Smooth muscle cell of the brain vasculature (primary cell): ENCODE results near the gene PHF19.

Source experiments
- DNase-seq: peaks from one replicate; pipeline ENCODE4 v3.0.0-alpha.2; 2012; ENCODE audit warnings: low read depth, low spot score

PHF19 gene

DNA sequence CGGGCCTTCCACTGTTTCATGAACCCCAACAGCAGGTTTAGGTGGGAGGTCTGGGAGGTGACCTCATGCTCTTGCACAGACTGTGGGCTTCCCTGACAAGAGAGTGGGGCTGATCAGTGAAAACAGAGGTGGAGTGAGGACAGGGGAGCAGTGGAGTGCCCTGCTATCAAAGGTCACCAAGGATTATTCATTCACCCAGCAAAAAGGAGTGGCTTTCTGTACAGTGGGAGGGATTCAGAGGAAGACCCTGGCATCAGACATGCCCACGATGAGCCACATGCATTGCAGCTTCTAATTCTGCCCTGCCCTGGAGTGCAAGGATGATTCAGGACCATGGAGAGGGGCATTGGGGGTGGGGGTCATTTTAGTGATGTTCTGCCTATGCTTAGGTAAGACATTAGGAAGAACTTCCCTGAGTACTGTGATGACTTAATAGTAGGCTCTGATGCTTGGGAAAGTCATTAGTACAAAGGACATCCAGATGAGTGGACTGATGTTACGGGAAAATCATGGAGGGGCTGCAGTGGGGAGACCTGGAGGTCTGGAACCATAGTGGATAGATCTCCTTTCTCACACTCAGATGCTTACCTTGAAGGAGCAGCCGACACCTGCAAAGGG is 36.8 kb upstream of the PHF19 start:
- no peak for DNase-seq

GRCh38 chr9:120912958-120913646 is 36.1 kb upstream of the PHF19 start:
- DNase-seq = no peak

DNA sequence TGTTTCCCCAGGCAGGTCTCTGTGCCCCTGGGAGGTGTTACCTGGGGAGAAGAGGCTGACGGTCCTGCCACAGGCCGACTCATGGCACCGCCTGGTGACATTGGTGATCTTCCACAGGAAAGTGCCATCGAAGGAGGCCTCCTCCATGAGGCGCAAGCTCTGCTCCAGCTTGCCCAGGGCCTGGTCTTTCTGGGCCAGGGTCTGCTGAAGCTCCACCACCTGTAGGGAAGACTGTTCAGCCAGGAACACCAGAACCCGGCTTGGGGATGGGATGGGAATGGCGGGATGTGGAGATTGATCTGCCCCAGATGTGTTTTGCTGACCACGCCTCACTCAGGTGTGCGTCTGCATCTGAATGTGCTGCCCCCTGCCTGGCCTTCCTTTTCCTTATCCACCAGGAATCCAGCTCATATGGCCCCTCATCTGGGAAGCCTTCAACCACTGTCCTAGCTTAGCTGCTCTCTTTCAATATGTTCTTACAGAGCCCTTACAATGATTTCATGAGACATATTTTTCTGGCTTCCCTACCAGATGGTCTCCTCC is 34.4 kb upstream of the PHF19 start:
- DNase-seq = no peak

DNA sequence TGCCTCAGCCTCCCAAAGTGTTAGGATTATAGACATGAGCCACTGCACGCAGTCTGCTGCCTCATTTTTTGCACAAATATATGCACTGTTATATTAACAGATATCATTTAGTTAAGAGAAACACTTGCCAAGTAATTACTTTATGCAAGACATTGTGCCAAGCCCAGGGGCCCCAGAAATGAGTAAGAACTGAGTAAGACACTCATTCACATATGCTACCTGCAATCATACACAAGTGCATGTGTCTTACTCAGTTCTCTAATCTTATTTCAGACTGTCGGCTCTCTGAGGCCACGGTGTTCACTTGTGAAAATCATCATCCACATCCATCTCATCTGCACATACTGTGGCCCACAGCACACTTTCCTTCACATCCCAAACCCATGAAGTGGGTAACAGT is 33.7 kb upstream of the PHF19 start:
- DNase-seq = no peak

GRCh38 chr9:120909904-120910303 is 32.9 kb upstream of the PHF19 start:
- no peak for DNase-seq

DNA sequence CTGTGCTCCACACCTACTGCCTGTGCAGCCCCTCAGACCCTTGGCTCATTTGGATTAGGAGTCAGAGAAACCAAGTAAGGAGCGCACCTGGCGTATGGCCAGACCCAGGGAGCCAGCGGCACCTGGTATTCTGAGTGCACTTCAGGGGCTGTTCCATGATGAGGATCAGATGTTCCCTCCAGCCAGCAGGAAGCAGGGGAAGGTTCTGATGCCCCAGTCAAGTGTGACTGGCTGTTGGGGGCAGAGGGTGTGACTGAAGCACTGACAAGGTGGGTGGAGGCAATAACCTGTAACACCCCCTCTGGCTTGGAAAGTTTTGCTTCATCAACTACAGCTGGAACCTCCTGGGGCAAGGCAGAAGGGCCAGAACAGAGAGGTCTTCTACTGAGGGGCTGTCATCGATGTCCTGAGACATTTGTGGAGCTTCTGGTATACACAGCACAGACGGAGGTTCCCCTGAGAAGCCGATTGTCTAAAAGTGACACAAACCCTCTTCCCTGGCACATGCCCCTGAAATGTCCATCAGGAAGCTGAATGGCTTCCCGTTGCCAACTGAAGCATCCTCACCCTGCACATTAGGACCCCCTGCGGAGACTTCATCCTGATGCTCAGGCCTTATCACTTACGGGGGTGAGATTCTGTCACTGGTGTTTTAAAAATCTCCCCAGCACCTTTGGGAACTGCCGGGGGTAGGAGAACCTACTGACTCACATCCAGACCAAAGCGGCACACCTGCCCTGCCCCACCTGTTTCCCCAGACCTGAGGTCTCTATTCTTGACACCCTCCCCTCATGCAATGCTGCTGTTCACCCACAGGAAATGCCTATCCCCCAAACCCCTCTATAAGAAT is 28.6 kb upstream of the PHF19 start:
- no peak for DNase-seq

DNA sequence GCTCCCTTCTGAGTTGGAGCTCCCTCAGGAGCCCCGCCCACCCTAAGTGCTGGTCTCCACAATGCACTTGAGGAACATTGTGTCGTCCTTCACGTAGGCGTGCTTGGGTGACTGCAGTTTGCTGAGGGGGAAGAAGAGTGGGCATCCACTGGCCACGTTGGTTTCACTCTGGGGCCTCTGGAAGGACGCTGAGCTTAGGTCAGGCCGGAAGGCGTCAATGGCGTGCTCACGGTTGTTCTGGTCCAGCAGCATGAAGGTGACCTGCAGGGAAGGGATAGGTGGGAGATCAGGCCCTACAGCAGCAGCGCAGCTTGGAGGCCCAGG is 28.0 kb upstream of the PHF19 start:
- no peak for DNase-seq

DNA sequence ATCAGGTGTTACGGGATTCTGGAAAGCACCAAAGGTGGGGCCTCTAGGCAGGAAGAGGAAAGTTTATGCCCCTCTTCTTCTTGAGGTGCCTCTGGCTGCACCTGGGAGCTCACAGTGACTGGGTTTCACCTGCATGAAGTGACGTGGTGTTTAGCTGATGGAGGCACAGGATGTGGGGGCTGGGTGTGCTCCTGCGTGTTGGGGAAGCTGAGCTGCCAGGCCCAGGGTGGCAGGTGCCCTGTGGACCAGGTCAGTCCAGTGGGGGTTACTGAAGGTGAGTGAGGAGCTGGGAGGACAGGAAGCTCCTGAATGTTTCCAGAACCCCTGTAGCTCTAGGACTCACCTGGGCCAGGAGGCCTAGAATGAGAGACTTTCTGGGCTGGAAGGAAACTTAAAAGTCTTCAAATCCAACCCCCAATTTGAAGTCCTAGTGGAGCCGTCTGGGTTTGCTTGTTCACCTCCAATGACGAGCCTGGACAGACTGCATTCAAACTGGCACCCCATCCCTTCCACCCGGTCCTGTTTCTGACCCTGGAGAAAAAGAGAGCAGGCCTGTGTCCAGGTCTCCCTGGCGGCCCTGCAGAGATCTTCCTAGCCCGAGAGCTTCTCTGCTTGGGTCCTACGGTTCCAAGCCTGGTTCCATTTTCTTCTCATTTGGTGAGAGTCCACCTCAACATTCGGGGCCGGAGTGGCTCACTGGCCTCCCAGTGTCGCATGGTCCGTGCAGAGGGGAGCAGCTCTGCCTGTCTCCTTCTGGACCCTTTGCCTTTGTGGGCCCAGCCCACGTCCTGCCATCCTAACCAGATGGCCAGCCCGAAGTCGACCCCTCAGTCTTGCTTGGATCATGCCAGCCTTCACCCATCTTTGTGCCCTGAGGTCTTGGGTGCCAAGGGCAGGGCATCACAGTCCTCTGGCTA is 27.3 kb upstream of the PHF19 start:
- DNase-seq = no peak

- DNase-seq = no peak
These were observed 25.9 kb upstream of the PHF19 start for GRCh38 chr9:120902569-120903535.

DNA sequence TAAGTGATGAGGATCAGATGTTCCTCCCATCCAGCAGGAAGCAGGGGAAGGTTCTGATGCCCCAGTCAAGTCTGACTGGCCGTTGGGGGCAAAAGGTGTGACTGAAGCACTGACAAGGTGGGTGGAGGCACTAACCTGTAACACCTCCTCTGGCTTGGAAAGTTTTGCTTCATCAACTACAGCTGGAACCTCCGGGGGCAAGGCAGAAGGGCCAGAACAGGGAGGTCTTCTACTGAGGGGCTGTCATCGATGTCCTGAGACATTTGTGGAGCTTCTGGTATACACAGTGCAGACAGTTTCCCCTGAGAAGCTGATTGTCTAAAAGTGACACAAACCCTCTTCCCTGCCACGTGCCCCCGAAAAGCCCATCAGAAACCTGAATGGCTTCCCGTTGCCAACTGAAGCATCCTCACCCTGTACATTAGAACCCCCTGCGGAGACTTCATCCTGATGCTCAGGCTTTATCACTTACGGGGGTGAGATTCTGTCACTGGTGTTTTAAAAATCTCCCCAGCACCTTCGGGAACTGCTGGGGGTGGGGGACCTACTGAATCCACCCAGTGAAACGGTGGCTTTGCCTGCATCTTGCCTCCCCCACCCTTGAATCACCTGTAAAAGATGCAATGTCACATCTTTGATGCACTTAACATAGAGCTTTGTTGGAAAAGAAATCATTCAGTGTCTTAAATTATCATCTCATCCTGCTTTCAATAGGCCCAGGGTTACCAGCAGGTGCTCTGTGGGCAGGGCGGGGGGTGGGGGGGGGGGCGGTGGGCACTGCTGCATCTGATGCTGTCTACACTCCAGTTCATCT is 25.0 kb upstream of the PHF19 start:
- no peak for DNase-seq

- DNase-seq = no peak
These were observed 23.8 kb upstream of the PHF19 start for GRCh38 chr9:120900824-120901223.

DNA sequence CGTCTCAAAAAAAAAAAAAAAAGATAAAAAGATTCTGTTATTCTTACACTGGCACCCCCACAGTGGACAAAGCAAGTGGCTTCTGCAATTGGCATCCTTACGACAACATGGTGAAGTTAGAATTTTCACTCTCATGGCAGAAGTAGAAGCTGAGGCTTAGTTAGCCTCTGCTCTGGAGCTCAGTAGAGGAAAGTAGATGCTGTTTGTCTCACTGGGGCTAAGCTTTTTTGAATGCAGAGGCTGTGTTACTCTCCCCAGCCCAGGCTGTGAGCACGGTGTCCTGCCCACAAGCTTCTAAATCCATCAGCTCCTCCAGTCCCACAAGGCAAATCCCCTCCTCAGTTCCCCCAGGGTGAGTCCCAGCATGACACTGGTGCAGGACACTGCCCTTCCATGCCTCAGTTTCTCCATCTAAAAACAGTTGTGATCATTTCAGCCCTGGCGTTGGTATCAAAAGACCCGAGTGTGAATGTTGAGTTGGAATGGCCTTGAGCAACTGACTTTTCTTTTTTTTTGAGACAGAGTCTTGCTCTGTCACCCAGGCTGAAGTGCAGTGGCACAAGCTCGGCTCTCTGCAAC is 22.6 kb upstream of the PHF19 start:
- no peak for DNase-seq

- no peak for DNase-seq
These were observed 21.4 kb upstream of the PHF19 start for GRCh38 chr9:120898396-120898795.

DNA sequence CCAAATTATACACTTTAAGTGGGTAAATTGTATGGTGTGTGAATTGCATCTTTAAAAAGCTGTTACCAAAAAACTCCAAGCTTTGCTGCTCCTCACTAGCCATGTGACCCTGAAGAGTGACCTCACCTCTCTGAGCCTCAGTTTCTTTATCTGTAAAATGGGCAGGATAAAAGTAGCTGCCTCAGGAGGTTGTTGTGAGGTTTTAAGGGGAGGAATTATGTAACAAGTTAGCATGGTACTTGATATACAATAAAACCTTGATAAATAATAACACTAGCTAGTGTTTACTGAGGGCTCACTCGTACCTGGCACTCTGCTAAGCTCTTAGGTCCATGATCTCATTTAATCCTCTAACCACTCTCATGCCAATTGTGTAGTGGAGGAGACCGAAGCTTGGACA is 19.0 kb upstream of the PHF19 start:
- DNase-seq = no peak

- no peak for DNase-seq
These were observed 17.5 kb upstream of the PHF19 start for GRCh38 chr9:120894321-120895148.

- no peak for DNase-seq
These were observed 16.8 kb upstream of the PHF19 start for GRCh38 chr9:120893611-120894307.

- no peak for DNase-seq
These were observed 16.0 kb upstream of the PHF19 start for GRCh38 chr9:120892748-120893610.
